K562 (cell line): Measurements from ENCODE around the gene EHBP1. TPM values are rescaled to one million over a fixed set of nuclear protein-coding genes. Genes with fewer than 3 reads are reported as not detected.

Source experiments
- ATAC-seq: fragments of 200-7000 bp; cut with Tn5 transposase; 3 replicates; pipeline ENCODE4 v1.9.1; 2020; ENCODE audit warnings: moderate library complexity
- BruUV-seq: library from RNA; stranded (reverse); fragments of 400-500 nt; replicated peaks from 2 replicates; lab custom pipeline; 2021; lab: Mats Ljungman, UMichigan
- CTCF ChIA-PET: fragments of 300-600 bp; formaldehyde crosslinking; extraction: SDS; loops from one replicate; lab custom pipeline; 2021; ENCODE audit warnings: low intra/inter-chr PET ratio; lab: Yijun Ruan, JAX
- POLR2A ChIA-PET: fragments of 300-600, 350-650 bp; sonication (Branson Sonifier 250); formaldehyde crosslinking; extraction: SDS; loops from one replicate; lab custom pipeline; 2021; ENCODE audit warnings: antibody characterized with exemption, inconsistent platforms; lab: Yijun Ruan, JAX
- DNase-seq, 4 experiments: peaks; one replicate each; pipeline versions ENCODE4 v3.0.0 to v3.0.0-alpha.2; 2011 to 2018; ENCODE audit warnings: low spot score in 3 of 4, mixed read lengths in 3 of 4; ENCODE audit errors: extremely low read depth in 1 of 4
- FAIRE-seq: peaks from 2 replicates; lab custom pipeline; 2011; peaks lifted over from hg19 to GRCh38; lab: Jason Lieb, UNC
- H2AFZ ChIP-seq: 2 replicates; pipeline ENCODE4 v1.6.0; 2011; ENCODE audit warnings: low read depth, low read length, control low read depth, inconsistent platforms
- H3K27ac ChIP-seq: fragments of 200-600 bp; 3 replicates; pipeline ENCODE4 v1.8.0; 2011; ENCODE audit warnings: low read depth, mild to moderate bottlenecking, control low read depth, inconsistent platforms, low read length, moderate library complexity, mixed read lengths; ENCODE audit errors: extremely low read depth
- H3K27me3 ChIP-seq, 2 experiments: fragments of 300-600 bp in 1 of 2; 2 replicates in 1 of 2; 3 replicates in 1 of 2; pipeline versions ENCODE4 v1.6.0 to v1.8.0; 2011; ENCODE audit warnings: inconsistent platforms in 2 of 2, low read length in 2 of 2, mild to moderate bottlenecking in 1 of 2, mixed read lengths in 1 of 2, moderate library complexity in 1 of 2; ENCODE audit not compliant: control insufficient read depth in 2 of 2, insufficient read depth in 2 of 2
- H3K36me3 ChIP-seq: fragments of 300-600 bp; 3 replicates; pipeline ENCODE4 v1.8.0; 2011; ENCODE audit warnings: mild to moderate bottlenecking, low read length, inconsistent platforms; ENCODE audit not compliant: control insufficient read depth, insufficient read depth
- H3K4me1 ChIP-seq, 2 experiments: fragments of 200-600 bp in 1 of 2; replicated peaks in 1 of 2; 2 replicates in 1 of 2; 3 replicates in 1 of 2; pipeline versions ENCODE4 v1.5.1 to v1.8.0; 2011; ENCODE audit warnings: inconsistent platforms in 2 of 2, low read length in 2 of 2, mild to moderate bottlenecking in 1 of 2, mixed read lengths in 1 of 2, moderate library complexity in 1 of 2; ENCODE audit not compliant: control insufficient read depth in 2 of 2, insufficient read depth in 2 of 2
- H3K4me2 ChIP-seq: 2 replicates; pipeline ENCODE4 v1.6.1; 2011; ENCODE audit warnings: low read length, control low read depth, inconsistent platforms, mixed read lengths; ENCODE audit not compliant: insufficient read depth
- H3K4me3 ChIP-seq: fragments of 200-600 bp; sonication (generic), shearing (Covaris generic); 2 replicates; pipeline ENCODE4 v1.5.1; 2016; ENCODE audit warnings: control low read depth, inconsistent platforms
- H3K79me2 ChIP-seq: fragments of 200-600 bp; 3 replicates; pipeline ENCODE4 v1.8.0; 2011; ENCODE audit warnings: low read length, inconsistent platforms; ENCODE audit not compliant: control insufficient read depth, insufficient read depth
- H3K9ac ChIP-seq, 2 experiments: 2 replicates each; pipeline versions ENCODE4 v1.6.0 to v1.6.1; 2011; ENCODE audit warnings: low read depth in 2 of 2, low read length in 2 of 2, control low read depth in 1 of 2, inconsistent platforms in 1 of 2, mild to moderate bottlenecking in 1 of 2, mixed read lengths in 1 of 2; ENCODE audit not compliant: insufficient read depth in 1 of 2
- H3K9me1 ChIP-seq: one replicate; pipeline ENCODE4 v1.6.0; 2011; ENCODE audit warnings: inconsistent platforms, mild to moderate bottlenecking, low read length, moderate library complexity; ENCODE audit not compliant: control insufficient read depth, insufficient read depth
- H3K9me3 ChIP-seq: replicated peaks from 2 replicates; pipeline ENCODE4 v1.5.1; 2011; ENCODE audit warnings: low read depth, low read length, inconsistent platforms; ENCODE audit not compliant: control insufficient read depth, insufficient read depth
- H4K20me1 ChIP-seq: replicated peaks from 2 replicates; pipeline ENCODE4 v1.6.1; 2011; ENCODE audit warnings: low read length, inconsistent platforms, mixed read lengths; ENCODE audit not compliant: control insufficient read depth, insufficient read depth
- NR3C1 ChIP-seq: sonication (generic); formaldehyde crosslinking; IDR thresholded peaks from 2 replicates; pipeline ENCODE4 v1.8.1; 2022; ENCODE audit warnings: missing genetic modification reagents
- WGBS: fragments of 100-300 bp; shearing (Covaris generic); methylation state at CpG from one replicate; pipeline ENCODE4 v1.1.6; 2016; ENCODE audit warnings: low coverage, mixed read lengths; ENCODE audit not compliant: insufficient coverage; ENCODE audit errors: missing lambda C conversion rate; 5-methylcytosine and 5-hydroxymethylcytosine counted together
- in situ Hi-C: fragments of 300-500 bp; cut with MboI; formaldehyde crosslinking; loops from 4 replicates; pipeline ENCODE4 v1.15.0; 2018; ENCODE audit warnings: inconsistent platforms, mixed read lengths
- intact Hi-C: fragments of 100-400 bp; cut with micrococcal nuclease; formaldehyde crosslinking; loops from 2 replicates; pipeline ENCODE4 v1.14.2; 2022
- polyA plus RNA-seq, 8 experiments: library from polyadenylated mRNA; depleted of rRNA in 4 of 8; stranded (reverse) in 5 of 8; unstranded in 3 of 8; fragments of >200 nt; fragmentation: Nextera tagmentation in 2 of 8; fragmentation: Illumina TruSeq in 1 of 8; extraction: Ambion mirVana in 2 of 8; extraction: Trizol in 1 of 8; gene quantifications; 2 replicates each; pipeline versions ENCODE4 v1.2.1 to v1.2.3, GENCODE V29; 2011 to 2014; ENCODE audit warnings: inconsistent platforms in 1 of 8, missing spikeins in 1 of 8
- total RNA-seq, 7 experiments: library from RNA; depleted of rRNA in 6 of 7; stranded (reverse); fragments of >200 nt in 6 of 7; fragmentation: Illumina TruSeq in 2 of 7; extraction: Trizol in 2 of 7; gene quantifications; 2 replicates each; pipeline versions ENCODE4 v1.2.1 to v1.2.3, GENCODE V29; 2011 to 2021; ENCODE audit warnings: low replicate concordance in 1 of 7
- TF ChIP-seq, protein P1 (sequence below): fragments of 250-450 bp; sonication (Bioruptor Pico); IDR thresholded peaks from 2 replicates; pipeline ENCODE4 v1.5.1; 2021; ENCODE audit warnings: mild to moderate bottlenecking
- TF ChIP-seq, protein P2 (sequence below): fragments of 250-450 bp; sonication (Bioruptor Pico); IDR thresholded peaks from 2 replicates; pipeline ENCODE4 v1.5.0; 2022; ENCODE audit warnings: mild to moderate bottlenecking
- TF ChIP-seq, protein P3 (sequence below): fragments of 250-450 bp; sonication (Bioruptor Pico); IDR thresholded peaks from 2 replicates; pipeline ENCODE4 v1.4.0; 2020; ENCODE audit warnings: mild to moderate bottlenecking, moderate library complexity

Gene EHBP1
- total and polyA plus RNA-seq, 9 of the 15 experiments (the other 6 are each of a cell fraction or from before 2014, with no cell fraction given) = 8.9 to 26.6 (median 19.3) TPM

DNA sequence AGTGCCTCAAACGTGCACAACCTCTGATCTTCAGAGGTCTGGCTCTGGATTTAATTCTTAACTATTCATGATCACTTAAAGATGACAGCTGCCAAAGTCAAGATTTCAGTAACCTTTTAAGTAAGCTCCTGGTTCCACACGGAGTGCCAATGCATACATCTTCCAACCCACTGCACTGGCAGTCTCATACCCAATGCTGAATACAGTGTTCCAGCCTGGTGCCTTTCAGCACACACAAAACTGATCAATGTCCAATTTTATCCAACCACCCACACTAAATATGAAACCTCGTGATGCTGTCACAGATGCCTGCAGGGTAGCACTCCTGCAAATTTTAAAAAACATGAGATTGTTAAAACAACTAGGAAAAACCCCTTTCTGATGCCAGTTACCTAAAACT, 84.0 kb downstream of the EHBP1 start:
- Histone ChIP-seq H4K20me1 (no peaks in the 10 kb centered on the region), H3K9me1 (no peaks in the 10 kb centered on the region), H3K9me3 (no peaks in the 10 kb centered on the region), H3K4me3 (no peak overlapping the region), H3K4me2 (no peak overlapping the region), H3K36me3 (no peaks in the 10 kb centered on the region), H3K9ac (no peak overlapping the region), H3K27ac (no peak overlapping the region), H3K27me3 (no peaks in the 10 kb centered on the region), H2AFZ (no peak overlapping the region), H3K4me1 (no peaks in the 10 kb centered on the region), H3K79me2 (no peaks in the 10 kb centered on the region)
- ATAC-seq (no peak), FAIRE-seq (no peak), DNase-seq (no peak)
- in situ Hi-C loops (loop anchor here (10.0 kb wide), 1 partner anchor 395 kb away; no protein-coding TSS in a partner anchor), intact Hi-C loops (loop anchor here (10.0 kb wide), 1 partner anchor 145 kb away; no protein-coding TSS in a partner anchor)
- ChIA-PET CTCF (no interaction called here), POLR2A (interaction anchor here (0.6 kb wide), 1 partner anchor 18 kb away, joined by 3 read pairs; no protein-coding TSS in a partner anchor)
- no TSS peak for BruUV-seq
- 43% methylated on average over 3 of the region's 3 CpGs for WGBS
- no peak for TF ChIP-seq NR3C1
- TF ChIP-seq, protein P1, sequence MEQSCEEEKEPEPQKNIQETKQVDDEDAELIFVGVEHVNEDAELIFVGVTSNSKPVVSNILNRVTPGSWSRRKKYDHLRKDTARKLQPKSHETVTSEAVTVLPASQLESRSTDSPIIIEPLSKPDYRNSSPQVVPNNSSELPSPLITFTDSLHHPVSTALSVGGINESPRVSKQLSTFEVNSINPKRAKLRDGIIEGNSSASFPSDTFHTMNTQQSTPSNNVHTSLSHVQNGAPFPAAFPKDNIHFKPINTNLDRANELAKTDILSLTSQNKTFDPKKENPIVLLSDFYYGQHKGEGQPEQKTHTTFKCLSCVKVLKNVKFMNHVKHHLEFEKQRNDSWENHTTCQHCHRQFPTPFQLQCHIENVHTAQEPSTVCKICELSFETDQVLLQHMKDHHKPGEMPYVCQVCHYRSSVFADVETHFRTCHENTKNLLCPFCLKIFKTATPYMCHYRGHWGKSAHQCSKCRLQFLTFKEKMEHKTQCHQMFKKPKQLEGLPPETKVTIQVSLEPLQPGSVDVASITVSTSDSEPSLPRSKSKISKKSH (CRISPR knock-in tag) = no peak
- TF ChIP-seq, protein P2, sequence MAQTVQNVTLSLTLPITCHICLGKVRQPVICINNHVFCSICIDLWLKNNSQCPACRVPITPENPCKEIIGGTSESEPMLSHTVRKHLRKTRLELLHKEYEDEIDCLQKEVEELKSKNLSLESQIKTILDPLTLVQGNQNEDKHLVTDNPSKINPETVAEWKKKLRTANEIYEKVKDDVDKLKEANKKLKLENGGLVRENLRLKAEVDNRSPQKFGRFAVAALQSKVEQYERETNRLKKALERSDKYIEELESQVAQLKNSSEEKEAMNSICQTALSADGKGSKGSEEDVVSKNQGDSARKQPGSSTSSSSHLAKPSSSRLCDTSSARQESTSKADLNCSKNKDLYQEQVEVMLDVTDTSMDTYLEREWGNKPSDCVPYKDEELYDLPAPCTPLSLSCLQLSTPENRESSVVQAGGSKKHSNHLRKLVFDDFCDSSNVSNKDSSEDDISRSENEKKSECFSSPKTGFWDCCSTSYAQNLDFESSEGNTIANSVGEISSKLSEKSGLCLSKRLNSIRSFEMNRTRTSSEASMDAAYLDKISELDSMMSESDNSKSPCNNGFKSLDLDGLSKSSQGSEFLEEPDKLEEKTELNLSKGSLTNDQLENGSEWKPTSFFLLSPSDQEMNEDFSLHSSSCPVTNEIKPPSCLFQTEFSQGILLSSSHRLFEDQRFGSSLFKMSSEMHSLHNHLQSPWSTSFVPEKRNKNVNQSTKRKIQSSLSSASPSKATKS = no peak
- TF ChIP-seq, protein P3, sequence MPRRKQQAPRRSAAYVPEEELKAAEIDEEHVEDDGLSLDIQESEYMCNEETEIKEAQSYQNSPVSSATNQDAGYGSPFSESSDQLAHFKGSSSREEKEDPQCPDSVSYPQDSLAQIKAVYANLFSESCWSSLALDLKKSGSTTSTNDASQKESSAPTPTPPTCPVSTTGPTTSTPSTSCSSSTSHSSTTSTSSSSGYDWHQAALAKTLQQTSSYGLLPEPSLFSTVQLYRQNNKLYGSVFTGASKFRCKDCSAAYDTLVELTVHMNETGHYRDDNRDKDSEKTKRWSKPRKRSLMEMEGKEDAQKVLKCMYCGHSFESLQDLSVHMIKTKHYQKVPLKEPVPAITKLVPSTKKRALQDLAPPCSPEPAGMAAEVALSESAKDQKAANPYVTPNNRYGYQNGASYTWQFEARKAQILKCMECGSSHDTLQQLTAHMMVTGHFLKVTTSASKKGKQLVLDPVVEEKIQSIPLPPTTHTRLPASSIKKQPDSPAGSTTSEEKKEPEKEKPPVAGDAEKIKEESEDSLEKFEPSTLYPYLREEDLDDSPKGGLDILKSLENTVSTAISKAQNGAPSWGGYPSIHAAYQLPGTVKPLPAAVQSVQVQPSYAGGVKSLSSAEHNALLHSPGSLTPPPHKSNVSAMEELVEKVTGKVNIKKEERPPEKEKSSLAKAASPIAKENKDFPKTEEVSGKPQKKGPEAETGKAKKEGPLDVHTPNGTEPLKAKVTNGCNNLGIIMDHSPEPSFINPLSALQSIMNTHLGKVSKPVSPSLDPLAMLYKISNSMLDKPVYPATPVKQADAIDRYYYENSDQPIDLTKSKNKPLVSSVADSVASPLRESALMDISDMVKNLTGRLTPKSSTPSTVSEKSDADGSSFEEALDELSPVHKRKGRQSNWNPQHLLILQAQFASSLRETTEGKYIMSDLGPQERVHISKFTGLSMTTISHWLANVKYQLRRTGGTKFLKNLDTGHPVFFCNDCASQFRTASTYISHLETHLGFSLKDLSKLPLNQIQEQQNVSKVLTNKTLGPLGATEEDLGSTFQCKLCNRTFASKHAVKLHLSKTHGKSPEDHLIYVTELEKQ (CRISPR knock-in tag) = no peak
